ENCODE measurements around the gene TTLL8.

GRCh38 chr22:50034126-50035081, 23.7 kb downstream of the TTLL8 start:
- TF ChIP-seq POLR2A (IDR thresholded peaks at IDR 0.05): no peak
- no peak for TF ChIP-seq CTCF (IDR thresholded peaks at IDR 0.05)
